Osteocyte (in vitro differentiated cells): ENCODE data around the gene VWF. TPM values are rescaled to one million over a fixed set of nuclear protein-coding genes. Genes with fewer than 3 reads are reported as not detected.

ENCODE experiments used
- DNase-seq: peaks from one replicate; pipeline ENCODE4 v3.0.0; 2021; ENCODE audit warnings: mixed read lengths; ENCODE audit not compliant: unreplicated experiment; ENCODE audit errors: extremely low spot score
- H3K27ac Mint-ChIP-seq: one replicate; pipeline ENCODE4 v1.8.0; 2021; ENCODE audit warnings: mild to moderate bottlenecking, mixed read lengths; ENCODE audit not compliant: unreplicated experiment
- H3K27me3 Mint-ChIP-seq: one replicate; pipeline ENCODE4 v1.8.0; 2021; ENCODE audit warnings: mixed read lengths; ENCODE audit not compliant: unreplicated experiment
- H3K36me3 Mint-ChIP-seq: one replicate; pipeline ENCODE4 v1.8.0; 2021; ENCODE audit warnings: mixed read lengths; ENCODE audit not compliant: unreplicated experiment
- H3K4me1 Mint-ChIP-seq: one replicate; pipeline ENCODE4 v1.8.0; 2021; ENCODE audit warnings: mixed read lengths; ENCODE audit not compliant: unreplicated experiment
- H3K4me3 Mint-ChIP-seq: one replicate; pipeline ENCODE4 v1.8.0; 2021; ENCODE audit warnings: mild to moderate bottlenecking, moderate library complexity, mixed read lengths; ENCODE audit not compliant: unreplicated experiment
- H3K9me3 Mint-ChIP-seq: one replicate; pipeline ENCODE4 v1.8.0; 2021; ENCODE audit warnings: mixed read lengths; ENCODE audit not compliant: unreplicated experiment
- total RNA-seq: library from RNA; stranded (reverse); gene quantifications from 2 replicates; pipeline ENCODE4 v1.2.1, GENCODE V29; 2021
- TF ChIP-seq, protein P1 (sequence below): fragments of 200-600 bp; sonication (generic); IDR thresholded peaks from 2 replicates; pipeline ENCODE4 v1.5.0; 2021; ENCODE audit warnings: antibody characterized with exemption, mild to moderate bottlenecking, moderate library complexity

Gene VWF
- total RNA-seq, 1 donor from 2014 or later: 0.13 TPM

GRCh38 chr12:6040815-6041214 is 83.7 kb downstream of the VWF start:
- Mint-ChIP-seq H3K36me3 (no peaks in the 10 kb centered on the region), H3K4me3 (no peak overlapping the region), H3K9me3 (no peaks in the 10 kb centered on the region), H3K4me1 (peaks cover 17% of the 10 kb centered on the region), H3K27me3 (no peaks in the 10 kb centered on the region), H3K27ac (no peak overlapping the region)
- TF ChIP-seq, protein P1, sequence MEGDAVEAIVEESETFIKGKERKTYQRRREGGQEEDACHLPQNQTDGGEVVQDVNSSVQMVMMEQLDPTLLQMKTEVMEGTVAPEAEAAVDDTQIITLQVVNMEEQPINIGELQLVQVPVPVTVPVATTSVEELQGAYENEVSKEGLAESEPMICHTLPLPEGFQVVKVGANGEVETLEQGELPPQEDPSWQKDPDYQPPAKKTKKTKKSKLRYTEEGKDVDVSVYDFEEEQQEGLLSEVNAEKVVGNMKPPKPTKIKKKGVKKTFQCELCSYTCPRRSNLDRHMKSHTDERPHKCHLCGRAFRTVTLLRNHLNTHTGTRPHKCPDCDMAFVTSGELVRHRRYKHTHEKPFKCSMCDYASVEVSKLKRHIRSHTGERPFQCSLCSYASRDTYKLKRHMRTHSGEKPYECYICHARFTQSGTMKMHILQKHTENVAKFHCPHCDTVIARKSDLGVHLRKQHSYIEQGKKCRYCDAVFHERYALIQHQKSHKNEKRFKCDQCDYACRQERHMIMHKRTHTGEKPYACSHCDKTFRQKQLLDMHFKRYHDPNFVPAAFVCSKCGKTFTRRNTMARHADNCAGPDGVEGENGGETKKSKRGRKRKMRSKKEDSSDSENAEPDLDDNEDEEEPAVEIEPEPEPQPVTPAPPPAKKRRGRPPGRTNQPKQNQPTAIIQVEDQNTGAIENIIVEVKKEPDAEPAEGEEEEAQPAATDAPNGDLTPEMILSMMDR: no peak
- DNase-seq: no peak

- H3K36me3 Mint-ChIP-seq: no peaks in the 10 kb centered on the region
- H3K4me1 Mint-ChIP-seq: peaks cover 17% of the 10 kb centered on the region
- TF ChIP-seq, protein P1: peak; percentile 86
- no peaks in the 10 kb centered on the region for H3K27me3 Mint-ChIP-seq
- H3K4me3 Mint-ChIP-seq: no peak overlapping the region
- H3K9me3 Mint-ChIP-seq: no peaks in the 10 kb centered on the region
- no peak for DNase-seq
- H3K27ac Mint-ChIP-seq: no peak overlapping the region
Observed at GRCh38 chr12:6039894-6040601, 84.4 kb downstream of the VWF start.

DNA sequence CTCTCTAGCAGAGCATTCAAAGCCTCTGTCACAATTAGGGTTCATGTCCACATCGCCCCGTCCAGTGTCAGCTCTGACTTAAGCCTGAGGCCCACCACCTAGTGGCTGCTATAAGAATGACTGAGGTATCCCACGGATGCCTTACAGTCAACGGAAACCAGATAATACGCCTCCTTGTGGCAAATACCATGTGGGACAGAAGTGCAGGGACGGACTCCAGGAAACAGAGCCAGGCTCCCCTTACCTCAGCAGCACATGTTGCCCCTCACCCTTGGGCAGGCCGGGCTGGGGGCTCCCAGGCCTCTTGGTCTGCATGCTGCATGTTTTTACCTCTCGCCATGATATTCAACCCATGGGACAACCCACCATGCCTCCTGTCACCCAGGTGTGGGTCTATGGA is 86.3 kb downstream of the VWF start:
- Mint-ChIP-seq H3K27me3 (no peaks in the 10 kb centered on the region), H3K9me3 (no peaks in the 10 kb centered on the region), H3K4me1 (no peaks in the 10 kb centered on the region), H3K27ac (no peak overlapping the region), H3K4me3 (no peak overlapping the region), H3K36me3 (no peaks in the 10 kb centered on the region)
- no peak for DNase-seq
- TF ChIP-seq, protein P1: peak; percentile 75

- Mint-ChIP-seq H3K4me1 (no peaks in the 10 kb centered on the region), H3K36me3 (no peaks in the 10 kb centered on the region), H3K9me3 (no peaks in the 10 kb centered on the region), H3K27me3 (no peaks in the 10 kb centered on the region), H3K27ac (no peak overlapping the region), H3K4me3 (no peak overlapping the region)
- TF ChIP-seq, protein P1: no peak
- DNase-seq: no peak
Observed at GRCh38 chr12:6037459-6037858, 87.0 kb downstream of the VWF start.

DNA sequence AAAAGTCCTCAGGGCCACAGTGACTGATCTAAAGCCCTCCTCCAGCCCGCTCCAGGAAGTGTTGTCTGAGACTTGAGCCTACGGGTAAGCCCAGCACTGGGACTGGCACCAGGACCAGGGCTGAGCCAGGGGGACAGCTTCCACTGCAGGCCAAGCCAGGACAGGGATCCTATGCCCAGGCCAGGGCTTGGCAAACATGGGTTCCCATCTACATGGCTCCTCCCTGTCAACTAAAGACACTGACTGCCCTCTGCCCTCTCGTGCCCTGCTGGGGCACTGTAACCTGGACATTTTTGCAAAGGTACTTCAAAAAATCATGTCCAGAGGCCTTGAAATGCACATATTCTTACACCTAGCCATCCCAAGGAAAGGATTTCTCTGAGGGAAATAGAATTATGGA is 88.0 kb downstream of the VWF start:
- H3K4me1 Mint-ChIP-seq: no peaks in the 10 kb centered on the region
- no peak overlapping the region for H3K27ac Mint-ChIP-seq
- TF ChIP-seq, protein P1: no peak
- no peak for DNase-seq
- H3K4me3 Mint-ChIP-seq: no peak overlapping the region
- no peaks in the 10 kb centered on the region for H3K27me3 Mint-ChIP-seq
- no peaks in the 10 kb centered on the region for H3K9me3 Mint-ChIP-seq
- H3K36me3 Mint-ChIP-seq: no peaks in the 10 kb centered on the region
